22Rv1 (cell line): Measurements from ENCODE around the gene BTG4.

Experiments used
- H3K27ac ChIP-seq: fragments of 450-650 bp; 2 replicates; pipeline ENCODE4 v1.5.1; 2017
- ZFX ChIP-seq: fragments of 450-650 bp; IDR thresholded peaks from 2 replicates; pipeline ENCODE4 v1.6.1; 2017; ENCODE audit warnings: antibody characterized with exemption, borderline replicate concordance
- TF ChIP-seq, protein P1 (sequence below): fragments of 450-650 bp; IDR thresholded peaks from 2 replicates; pipeline ENCODE4 v1.5.1; 2017; ENCODE audit warnings: mild to moderate bottlenecking

BTG4 gene

DNA sequence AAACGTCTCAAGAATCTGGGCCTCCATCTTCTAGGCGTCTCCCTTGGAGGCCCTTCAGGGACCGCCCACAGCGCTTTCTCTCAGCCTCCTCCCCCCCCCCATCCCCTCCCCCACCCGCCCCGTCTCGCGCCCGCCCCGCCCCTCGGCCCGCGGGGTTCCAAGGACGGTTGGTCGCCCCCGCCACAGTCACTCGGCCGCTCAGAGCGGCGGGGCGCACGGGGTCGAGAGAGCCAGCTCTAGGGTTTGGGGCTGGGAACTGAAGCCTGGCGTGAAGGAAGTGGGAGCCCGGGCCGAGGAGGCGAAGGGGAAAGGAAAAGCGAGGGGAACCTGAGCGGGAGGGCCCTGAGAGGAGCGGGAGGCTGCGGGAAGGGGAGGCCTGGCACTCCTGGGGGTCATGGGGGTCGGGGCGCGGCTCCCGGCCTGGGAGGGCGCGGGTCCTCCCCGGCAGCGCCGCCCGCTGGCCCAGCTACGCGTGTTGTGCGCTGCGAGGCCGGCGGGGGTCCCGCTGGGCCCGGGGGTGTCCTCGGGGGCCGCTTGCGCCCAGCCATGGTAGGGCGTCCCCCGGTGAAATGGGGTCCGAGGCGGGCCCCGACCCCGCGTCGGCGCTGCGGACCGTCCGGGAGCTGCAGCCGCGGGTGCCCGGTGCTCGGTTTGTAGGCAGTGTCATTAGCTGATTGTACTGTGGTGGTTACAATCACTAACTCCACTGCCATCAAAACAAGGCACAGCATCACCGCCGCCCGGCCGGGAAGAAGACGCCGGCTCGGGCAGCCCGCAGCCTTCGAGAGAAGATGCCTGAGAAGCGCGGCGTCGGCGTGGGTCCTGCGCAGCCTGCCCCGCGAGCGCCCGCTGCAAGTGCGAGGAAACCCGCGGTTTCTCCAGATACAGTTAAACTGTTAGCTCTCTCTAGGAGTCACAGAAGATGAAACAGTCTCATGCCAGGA, at the start of gene BTG4:
Gene BTG4 (minus strand): TSS at position 91 of the 944 bp plus-strand sequence. CDS start 13,610 bp downstream, outside the sequence.
- H3K27ac ChIP-seq, result no peak within 1 kb of the TSS
- TF ChIP-seq, protein P1, sequence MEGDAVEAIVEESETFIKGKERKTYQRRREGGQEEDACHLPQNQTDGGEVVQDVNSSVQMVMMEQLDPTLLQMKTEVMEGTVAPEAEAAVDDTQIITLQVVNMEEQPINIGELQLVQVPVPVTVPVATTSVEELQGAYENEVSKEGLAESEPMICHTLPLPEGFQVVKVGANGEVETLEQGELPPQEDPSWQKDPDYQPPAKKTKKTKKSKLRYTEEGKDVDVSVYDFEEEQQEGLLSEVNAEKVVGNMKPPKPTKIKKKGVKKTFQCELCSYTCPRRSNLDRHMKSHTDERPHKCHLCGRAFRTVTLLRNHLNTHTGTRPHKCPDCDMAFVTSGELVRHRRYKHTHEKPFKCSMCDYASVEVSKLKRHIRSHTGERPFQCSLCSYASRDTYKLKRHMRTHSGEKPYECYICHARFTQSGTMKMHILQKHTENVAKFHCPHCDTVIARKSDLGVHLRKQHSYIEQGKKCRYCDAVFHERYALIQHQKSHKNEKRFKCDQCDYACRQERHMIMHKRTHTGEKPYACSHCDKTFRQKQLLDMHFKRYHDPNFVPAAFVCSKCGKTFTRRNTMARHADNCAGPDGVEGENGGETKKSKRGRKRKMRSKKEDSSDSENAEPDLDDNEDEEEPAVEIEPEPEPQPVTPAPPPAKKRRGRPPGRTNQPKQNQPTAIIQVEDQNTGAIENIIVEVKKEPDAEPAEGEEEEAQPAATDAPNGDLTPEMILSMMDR, result no peak
- no peak for TF ChIP-seq ZFX

DNA sequence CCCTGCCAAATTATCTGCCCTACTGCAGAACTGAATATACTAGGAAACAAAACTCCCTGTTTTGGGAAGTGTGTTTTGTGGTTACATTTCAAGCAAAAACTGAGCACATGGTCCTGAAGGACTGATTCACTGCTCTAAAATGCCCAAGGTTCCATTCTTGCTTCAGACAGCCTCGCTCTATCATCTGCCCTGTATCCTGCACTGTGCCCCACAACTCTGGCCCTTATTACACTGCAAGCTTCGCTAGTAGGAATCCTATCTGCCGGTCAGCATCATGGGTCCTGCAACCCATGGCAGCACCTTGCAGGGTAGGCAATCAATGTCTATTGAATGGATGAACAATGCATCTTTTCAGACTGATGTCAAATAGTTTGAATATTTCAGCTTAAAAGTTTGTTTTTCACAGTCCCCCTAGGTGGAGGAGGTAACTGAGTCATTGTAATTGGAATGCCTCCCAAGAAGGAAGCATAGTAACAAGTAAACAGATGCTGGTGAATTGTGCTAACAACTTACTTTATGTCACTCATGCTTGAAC, 49.7 kb upstream of the BTG4 start:
- H3K27ac ChIP-seq, result no peak overlapping the region
- TF ChIP-seq, protein P1, result no peak
- TF ChIP-seq ZFX, result no peak

DNA sequence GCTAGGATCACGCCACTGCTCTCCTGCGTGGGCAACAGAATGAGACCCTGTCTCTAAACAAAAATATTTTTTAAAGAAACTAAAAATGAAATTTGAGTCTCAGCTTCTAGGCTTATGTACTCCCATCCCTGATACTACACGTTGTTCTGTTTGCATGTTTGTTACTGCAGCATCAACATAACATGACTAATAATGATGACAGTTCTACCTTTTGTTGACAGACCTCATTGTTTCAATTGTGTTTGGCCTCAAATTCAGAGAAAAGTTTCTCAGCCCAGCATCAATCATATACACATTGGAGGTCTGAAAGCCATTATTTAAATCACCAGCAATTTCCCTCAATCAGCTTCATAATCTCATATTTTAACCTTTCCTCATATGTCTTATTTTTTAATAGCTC, 49.1 kb upstream of the BTG4 start:
- no peak for TF ChIP-seq ZFX
- no peak overlapping the region for H3K27ac ChIP-seq

DNA sequence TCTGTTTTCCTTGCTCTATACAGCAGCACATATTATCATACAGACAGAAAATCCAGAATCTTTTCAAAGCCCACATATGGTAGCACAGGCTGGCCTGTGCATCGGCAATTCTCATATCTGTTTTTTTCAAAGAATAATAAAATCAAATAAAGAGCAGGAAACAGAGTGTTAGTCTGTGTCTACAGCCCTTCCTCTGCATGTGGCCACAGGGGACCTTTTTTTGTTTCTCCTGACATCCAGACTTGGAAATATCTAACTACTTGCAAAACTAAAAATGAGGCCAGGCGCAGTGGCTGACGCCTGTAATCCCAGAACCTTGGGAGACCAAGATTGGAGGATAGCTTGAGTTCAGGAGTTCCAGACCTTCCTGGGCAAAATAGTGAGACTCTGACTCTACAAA, 48.6 kb upstream of the BTG4 start:
- no peak overlapping the region for H3K27ac ChIP-seq
- TF ChIP-seq, protein P1, result no peak
- TF ChIP-seq ZFX, result no peak

DNA sequence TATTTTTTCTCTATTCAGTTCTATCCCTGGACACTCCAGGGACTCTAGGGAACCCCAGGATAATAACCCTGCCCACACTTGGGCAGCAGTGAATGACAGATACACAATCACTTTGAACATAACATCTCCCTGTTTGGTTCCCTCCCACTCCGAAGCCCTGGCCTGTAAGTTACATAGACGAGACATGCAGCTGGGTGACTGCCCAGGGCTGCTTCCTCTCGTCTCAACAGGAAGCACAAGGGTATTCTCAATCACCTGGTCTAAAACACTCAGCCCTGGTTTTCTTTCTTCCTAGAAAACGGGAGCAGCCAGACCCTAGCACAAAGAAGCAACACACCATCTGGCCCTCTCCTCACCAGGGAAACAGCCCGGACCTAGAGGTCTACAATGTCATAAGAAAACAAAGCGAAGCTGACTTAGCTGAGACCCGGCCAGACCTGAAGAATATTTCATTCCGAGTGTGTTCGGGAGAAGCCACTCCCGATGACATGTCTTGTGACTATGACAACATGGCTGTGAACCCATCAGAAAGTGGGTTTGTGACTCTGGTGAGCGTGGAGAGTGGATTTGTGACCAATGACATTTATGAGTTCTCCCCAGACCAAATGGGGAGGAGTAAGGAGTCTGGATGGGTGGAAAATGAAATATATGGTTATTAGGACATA, 47.7 kb upstream of the BTG4 start:
- TF ChIP-seq, protein P1, result no peak
- TF ChIP-seq ZFX, result no peak
- H3K27ac ChIP-seq, result no peak overlapping the region

DNA sequence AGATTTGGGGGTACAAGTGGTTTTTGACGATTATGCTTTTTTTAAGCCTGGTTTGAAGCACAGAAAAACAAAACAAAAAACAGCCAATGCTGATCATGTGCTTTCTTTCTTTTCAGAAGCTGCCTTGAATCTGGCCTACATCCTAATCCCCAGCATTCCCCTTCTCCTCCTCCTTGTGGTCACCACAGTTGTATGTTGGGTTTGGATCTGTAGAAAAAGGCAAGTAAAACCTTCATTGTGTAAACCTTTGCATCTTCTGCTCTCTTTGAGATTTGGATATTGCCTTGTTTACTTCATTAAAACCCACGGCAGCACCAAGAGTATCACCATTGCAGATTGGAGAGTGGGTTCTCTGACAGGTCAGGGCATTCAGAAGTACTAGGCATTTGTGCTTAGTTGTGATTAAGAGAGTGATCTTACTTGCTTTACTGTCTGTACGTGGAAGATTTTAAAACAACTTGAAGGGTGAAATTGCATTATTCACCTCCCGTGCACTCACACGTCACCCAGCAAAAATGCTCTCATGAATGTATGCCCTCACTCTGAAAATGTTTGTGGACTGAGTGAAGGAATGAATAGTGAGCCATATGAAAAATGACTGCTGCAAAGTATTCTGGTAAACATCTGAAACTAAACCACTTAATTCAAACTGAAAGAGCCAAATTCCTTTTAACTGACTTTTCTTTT, 45.4 kb upstream of the BTG4 start:
- no peak overlapping the region for H3K27ac ChIP-seq
- TF ChIP-seq, protein P1, result no peak
- no peak for TF ChIP-seq ZFX

DNA sequence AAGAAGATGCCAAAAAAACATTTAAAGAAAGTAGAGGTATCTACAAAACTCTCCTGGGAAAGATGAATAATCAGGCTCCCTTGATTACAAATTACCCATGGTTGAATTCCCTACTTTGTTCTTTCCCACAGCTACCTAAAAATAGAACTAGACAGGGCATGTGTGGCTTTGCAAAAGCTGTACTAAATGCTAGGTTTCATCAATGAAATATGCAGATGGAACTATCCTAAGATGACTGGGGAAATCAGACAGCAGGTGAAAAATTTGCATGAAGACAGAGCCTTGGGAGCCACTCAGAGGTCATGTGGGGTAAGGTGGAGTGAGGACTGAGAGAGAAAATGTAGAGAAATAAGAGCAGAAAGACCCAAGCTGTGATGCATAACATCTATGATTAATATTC, 43.1 kb upstream of the BTG4 start:
- H3K27ac ChIP-seq, result no peak overlapping the region

More for the DNA sequence above, 43.1 kb upstream of the BTG4 start:
- no peak for TF ChIP-seq ZFX
- TF ChIP-seq, protein P1, result no peak
